A172 (cell line): ENCODE measurements around the gene TLCD3A. TPM values are rescaled to one million over a fixed set of nuclear protein-coding genes. Genes with fewer than 3 reads are reported as not detected.

ENCODE experiments used
- DNase-seq: peaks from one replicate; pipeline ENCODE4 v3.0.0-alpha.2; 2015; ENCODE audit warnings: low spot score
- total RNA-seq: library from RNA; depleted of rRNA; stranded (reverse); fragments of >200 nt; shearing (Covaris generic); gene quantifications from 2 replicates; pipeline ENCODE4 v1.2.3, GENCODE V29; 2014

The TLCD3A gene
- total RNA-seq, 1 experiment from 2014 or later: 37.7 TPM

DNA sequence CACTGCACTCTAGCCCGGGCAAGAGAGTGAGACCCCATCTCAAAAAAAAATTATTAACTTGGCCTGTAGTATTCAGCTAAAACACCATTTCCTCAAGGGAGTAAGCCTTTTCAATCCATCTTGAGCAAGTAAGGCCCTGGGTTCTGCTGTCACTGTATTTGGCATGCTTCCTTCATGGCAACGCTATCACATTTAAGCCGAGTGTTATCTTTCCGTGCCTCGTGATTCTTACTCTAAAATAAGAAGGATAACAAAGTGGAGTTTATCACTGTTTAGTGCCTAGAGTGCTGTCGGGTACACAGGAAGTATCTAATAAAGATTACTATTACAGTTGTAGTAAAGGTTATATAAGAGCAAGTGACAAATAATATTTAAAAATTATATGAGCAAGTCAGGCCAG is 26.5 kb upstream of the TLCD3A start:
- no peak for DNase-seq

GRCh38 chr17:708132-708531 is 24.3 kb upstream of the TLCD3A start:
- no peak for DNase-seq

DNA sequence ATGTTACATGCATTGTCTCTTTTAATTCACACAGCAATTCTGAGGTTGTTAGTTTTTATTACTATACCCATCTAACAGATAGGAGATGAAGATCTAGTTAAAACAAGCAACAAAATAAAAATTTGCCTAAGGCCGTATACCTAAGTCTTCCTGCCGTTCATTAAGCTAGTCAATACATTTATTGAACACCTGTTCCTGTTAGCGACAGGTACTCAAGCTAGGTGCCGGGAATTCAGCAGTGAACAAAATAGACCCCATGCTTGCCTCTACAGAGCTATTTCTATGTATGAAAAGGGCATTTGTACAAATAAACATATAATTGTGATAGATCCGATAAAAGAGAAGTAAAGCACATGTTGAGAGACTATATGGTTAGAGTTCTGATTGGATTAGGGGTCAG is 14.3 kb upstream of the TLCD3A start:
- no peak for DNase-seq

GRCh38 chr17:720706-721539 is 11.5 kb upstream of the TLCD3A start:
- DNase-seq: no peak

DNA sequence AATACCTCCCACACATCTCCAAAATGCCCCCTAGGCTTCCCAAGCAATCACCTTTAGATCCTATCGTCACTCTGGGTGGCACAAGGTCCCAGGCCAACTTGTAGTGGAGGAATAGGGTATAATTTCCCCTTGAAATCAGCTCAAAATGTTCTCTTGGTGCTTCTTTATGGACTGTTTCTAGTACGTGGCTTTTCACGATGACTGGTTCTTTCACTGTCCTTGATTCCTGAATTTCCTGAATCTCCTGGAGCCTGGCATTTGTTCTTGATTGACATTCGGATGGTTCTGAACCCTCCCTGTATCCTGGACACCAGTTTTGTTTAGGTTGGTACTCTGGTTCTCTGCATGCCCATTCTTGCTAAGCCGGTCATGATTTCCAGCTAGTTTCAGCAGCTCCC is 10.9 kb upstream of the TLCD3A start:
- no peak for DNase-seq

DNA sequence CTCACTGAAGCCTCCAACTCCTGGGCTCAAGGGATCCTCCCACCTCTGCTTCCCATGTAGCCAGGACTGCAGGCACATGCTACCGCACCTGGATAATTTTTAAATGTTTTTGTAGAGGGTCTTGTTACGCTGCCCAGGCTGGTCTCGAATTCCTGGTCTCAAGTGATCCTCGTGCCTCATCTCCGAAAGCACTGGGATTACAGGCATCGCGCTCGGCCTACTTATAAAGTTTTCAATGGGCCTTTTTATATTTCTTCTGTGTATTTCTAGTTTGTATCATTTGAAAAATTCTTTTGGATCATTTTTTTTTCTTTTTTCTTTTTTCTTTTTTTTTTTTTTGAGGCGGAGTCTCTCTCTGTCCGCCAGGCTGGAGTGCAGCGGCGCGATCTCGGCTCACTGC is 7.3 kb upstream of the TLCD3A start:
- DNase-seq: no peak

GRCh38 chr17:725746-726145 is 6.7 kb upstream of the TLCD3A start:
- DNase-seq: no peak

GRCh38 chr17:726271-726919 is 6.0 kb upstream of the TLCD3A start:
- no peak for DNase-seq

DNA sequence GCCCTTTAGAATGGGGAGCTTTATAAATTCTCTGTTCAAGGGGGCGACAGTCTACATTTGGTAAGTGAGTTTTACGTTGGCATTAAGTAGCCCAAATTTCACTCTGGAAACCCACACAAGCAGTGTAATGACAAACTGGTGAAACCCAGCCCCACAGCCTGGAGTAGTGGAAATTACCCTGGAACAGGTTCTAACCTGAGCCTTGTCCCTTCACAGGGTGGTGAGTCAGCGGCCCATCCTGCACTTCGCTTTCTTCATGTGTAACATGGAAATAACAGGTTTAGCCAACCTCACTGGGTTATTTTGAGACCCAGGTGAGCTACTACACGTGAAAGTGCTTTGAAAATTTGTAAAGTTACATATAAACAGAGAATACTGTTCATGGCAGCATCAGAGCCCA is 3.5 kb upstream of the TLCD3A start:
- no peak for DNase-seq

- no peak for DNase-seq
Measured at GRCh38 chr17:731644-732066, 741 bp upstream of the TLCD3A start.

DNA sequence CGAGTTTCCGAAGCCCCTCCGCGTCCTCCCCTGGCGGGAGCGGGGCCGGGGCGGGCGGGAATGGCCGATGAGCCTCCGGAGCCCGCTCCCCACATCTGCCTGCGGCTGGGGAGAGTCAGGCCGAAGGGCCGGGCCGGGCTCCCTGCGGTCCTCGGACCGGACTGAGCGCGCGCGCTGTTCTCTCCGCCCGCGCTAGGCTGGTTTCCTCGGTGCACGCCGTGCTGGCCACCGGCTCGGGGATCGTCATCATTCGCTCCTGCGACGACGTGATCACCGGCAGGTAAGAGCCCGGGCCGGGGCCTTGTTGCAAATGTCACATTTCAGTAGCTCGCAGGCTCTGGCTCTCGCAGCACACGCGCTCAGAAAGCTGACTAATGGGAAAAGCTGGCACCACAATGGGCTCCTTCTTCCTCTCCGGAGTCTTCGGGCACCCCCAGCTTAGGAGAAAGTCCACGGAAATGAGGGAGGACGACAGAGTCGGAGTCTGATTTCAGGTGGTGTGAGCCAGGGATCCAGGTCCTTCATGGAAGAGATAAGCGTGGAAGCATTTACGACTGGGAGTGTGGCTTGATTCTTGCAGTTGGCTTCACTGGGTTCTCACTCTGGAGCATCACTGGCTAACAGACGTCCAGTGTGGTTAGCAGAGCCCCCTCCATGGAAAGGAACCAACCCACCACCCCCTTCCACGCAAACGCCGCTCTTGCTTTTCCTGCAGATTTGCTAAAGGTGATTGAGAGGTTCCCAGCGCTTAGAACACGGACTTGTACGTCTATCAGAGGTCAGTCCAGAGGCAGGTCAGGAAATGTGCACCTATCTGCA is 715 bp downstream of the TLCD3A start:
- DNase-seq: peak; percentile 45

DNA sequence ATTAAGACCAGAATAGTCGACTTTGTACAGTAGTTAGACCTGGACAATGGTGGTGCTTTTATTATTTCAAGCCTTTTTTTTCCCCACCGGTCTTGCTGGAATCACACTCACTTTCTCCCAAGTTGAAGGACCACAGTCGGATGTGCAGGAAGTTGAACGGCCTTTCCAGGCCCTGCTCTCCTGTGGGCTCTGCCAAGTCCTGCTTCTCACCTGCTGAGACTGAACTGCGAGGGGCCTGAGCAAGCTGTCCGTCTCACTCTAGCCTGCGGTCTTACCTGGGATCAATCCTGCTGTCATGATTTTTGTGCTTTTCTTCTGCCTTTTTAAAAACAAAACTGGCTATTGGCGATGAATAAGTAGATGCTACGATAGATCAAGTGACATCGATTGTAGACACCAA is 1.3 kb downstream of the TLCD3A start:
- no peak for DNase-seq

- no peak for DNase-seq
Measured at GRCh38 chr17:737561-738113, 5.2 kb downstream of the TLCD3A start.

GRCh38 chr17:740240-741017 is 8.0 kb downstream of the TLCD3A start:
- no peak for DNase-seq

- DNase-seq: no peak
Measured at GRCh38 chr17:742147-742793, 9.9 kb downstream of the TLCD3A start.

DNA sequence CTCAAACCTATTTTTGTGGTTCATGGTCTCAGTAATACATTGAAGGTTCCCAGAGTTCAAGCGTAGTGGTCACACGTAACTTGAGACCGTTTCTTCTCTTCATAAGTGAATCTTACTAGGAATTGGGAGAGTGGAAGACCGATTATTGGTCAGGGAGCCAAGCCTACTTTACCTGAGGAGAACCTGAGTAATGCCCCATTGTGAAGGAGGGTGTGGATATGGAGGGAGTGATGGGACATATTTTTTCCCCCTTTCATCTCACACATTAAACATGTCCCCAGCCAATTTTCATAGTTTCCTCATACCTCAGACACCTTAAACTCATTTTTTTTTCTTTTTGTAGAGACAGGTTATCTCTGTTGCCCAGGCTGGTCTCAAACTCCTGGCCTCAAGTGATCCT is 10.7 kb downstream of the TLCD3A start:
- DNase-seq: no peak

DNA sequence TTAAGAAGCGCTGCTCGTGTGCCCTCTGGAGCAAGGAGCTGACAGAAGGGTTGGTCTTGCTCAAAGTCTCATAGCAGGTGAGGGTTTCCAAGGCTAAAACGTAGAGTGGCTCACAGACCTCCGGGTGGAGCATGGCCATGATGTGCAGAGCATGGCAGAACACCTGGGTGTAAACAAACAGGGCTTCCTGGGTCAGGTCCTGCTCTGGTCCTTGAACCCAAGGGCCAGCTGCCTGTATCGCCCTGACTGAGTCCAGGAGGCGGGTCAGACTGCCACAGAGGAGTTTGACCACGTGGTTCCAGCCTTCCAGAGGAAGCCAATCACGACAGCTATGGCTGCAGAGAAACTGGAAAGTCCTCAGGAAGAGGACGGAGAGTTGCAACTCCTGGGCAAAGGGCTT is 12.5 kb downstream of the TLCD3A start:
- no peak for DNase-seq

DNA sequence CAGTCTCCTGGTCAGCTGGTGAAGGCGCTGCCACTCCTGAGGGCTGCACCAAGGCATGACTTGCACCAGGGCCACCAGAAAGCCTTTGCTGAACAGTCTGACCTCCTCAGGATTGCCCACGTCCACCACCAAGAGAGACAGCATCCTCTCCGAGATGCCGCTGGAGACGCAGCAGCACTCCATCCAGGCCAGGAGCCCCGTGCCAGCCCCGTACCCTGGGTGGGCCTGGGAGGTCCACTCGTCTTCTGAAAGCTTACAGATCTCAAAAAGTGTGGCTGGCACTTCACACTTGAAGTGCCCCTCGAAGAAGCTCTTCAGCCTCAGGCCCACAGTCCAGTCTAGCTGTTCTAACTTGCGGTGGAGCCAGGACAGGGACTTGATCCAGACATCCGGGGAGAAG is 13.0 kb downstream of the TLCD3A start:
- no peak for DNase-seq

DNA sequence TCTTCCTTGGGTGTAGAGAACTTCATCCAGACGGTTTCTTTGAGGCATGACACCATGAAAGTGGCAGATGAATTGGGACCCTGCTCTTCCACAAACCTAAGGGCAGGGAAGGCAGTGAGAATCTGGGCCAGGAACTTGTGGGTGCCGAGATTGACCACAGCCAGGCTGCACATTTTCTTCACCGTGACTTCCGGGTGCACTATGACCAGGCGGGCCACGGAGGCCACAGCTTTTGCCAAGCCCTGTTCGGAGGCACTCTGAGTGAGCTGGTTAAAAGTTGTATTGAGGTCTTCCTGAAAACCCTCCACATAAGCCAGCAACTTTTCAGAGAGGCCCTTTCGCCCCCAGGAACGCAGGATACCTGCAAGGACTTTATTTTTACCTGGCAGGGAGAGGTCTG is 13.8 kb downstream of the TLCD3A start:
- no peak for DNase-seq

DNA sequence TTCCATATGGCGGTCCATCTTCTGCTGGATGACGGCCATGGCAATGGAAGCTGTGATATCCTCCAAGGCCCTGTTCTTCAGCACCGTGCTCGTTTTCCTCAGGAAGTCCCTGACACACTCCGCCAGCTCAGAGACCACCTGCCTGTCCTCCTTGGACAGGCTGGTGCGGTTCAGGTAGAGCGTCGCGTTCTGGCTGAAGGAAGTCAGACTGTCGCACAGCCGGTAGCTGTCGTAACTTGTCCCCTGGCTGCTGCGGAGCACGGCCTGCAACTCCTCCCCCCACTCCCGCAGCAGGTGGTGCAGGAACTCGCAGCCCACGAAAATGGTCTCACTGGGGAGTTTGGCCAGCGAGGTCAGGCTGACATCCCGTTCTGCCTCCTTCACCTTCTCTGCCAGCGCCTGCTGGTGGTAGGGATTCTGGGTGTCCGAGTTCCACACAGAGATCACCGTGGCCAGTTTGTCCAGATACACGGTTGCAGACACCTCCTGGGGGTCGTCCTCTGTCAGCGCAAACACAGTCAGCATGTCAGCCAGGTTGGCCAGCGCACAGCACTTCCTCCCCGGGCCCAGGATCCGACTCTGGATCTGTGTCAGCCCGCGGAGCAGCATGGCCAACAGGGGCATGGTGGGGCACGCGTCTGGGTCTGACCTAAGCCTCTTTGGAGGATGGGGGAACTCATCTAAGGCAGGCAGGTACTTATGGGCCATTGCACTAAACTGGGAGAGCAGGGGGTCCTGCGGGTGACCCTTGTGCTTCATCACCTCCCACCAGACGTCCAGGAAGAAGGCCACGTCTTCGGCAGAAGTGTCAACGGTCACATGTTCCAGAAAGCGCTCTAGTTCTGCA is 14.6 kb downstream of the TLCD3A start:
- DNase-seq: no peak
